Fibroblast of villous mesenchyme (primary cell): ENCODE results near the gene NAALADL1. TPM values are rescaled to one million over a fixed set of nuclear protein-coding genes. Genes with fewer than 3 reads are reported as not detected.

Experiments used
- DNase-seq: peaks from one replicate; pipeline ENCODE4 v3.0.0-alpha.2; 2010; ENCODE audit warnings: low read depth
- H3K4me3 ChIP-seq: 2 replicates; pipeline ENCODE4 v1.5.1; 2011; ENCODE audit warnings: low read depth, mild to moderate bottlenecking, low read length
- total RNA-seq: library from RNA; depleted of rRNA; stranded (reverse); fragments of >200 nt; gene quantifications from 2 replicates; pipeline ENCODE4 v1.2.3, GENCODE V29; 2012
- TF ChIP-seq, protein P1 (sequence below): IDR thresholded peaks from 2 replicates; pipeline ENCODE4 v1.5.1; 2012; ENCODE audit warnings: low read depth, mild to moderate bottlenecking, low read length; ENCODE audit not compliant: insufficient read depth

NAALADL1 gene
- total RNA-seq, 1 donor = 23.7 TPM

DNA sequence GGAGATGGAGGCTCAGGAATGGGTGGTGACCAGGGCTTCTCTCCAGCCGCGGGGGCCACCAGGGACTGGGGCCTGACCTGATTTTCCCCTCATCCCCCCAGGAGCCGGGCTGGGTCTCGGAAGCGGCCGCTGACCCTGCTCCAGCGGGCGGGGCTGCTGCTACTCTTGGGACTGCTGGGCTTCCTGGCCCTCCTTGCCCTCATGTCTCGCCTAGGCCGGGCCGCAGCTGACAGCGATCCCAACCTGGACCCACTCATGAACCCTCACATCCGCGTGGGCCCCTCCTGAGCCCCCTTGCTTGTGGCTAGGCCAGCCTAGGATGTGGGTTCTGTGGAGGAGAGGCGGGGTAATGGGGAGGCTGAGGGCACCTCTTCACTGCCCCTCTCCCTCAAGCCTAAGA is 29.5 kb upstream of the NAALADL1 start:
- TF ChIP-seq, protein P1, sequence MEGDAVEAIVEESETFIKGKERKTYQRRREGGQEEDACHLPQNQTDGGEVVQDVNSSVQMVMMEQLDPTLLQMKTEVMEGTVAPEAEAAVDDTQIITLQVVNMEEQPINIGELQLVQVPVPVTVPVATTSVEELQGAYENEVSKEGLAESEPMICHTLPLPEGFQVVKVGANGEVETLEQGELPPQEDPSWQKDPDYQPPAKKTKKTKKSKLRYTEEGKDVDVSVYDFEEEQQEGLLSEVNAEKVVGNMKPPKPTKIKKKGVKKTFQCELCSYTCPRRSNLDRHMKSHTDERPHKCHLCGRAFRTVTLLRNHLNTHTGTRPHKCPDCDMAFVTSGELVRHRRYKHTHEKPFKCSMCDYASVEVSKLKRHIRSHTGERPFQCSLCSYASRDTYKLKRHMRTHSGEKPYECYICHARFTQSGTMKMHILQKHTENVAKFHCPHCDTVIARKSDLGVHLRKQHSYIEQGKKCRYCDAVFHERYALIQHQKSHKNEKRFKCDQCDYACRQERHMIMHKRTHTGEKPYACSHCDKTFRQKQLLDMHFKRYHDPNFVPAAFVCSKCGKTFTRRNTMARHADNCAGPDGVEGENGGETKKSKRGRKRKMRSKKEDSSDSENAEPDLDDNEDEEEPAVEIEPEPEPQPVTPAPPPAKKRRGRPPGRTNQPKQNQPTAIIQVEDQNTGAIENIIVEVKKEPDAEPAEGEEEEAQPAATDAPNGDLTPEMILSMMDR = no peak
- no peak for DNase-seq
- no peak overlapping the region for H3K4me3 ChIP-seq

DNA sequence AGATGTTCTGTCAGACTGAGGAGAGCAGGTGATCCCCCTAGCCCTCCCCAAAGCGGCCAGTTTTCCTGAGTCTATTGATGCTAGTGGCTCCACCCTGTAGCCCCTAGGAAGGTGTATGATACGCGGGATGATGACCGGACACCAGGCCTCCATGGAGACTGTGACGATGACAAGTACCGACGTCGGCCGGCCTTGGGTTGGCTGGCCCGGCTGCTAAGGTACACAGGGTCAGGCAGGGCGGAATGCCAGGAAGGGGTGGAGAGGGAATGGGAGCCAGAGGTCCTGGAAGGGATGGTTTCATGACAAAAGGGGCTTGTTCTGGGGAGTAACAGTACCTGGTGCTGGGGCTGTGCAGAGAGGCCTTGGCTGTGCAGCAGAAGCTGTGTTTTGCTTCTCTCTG is 28.9 kb upstream of the NAALADL1 start:
- H3K4me3 ChIP-seq = no peak overlapping the region
- DNase-seq = no peak
- TF ChIP-seq, protein P1 = no peak

DNA sequence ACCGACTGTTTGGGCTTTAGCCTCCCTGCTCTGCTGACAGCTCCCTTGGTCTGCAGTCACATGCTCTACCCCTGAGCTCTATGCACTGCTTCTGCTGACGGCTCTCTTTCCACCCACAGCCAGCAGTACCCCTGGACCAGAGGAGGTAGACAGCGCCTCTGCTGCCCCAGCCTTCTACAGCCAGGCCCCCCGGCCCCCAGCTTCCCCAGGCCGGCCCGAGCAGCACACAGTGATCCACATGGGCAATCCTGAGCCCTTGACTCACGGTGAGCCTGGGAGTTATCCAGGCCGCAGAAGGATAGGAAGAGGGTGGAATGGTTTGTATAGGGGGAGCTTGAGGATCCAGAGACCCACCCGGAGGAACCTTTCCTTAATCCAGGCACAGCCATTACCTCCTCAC is 28.5 kb upstream of the NAALADL1 start:
- no peak overlapping the region for H3K4me3 ChIP-seq
- TF ChIP-seq, protein P1 = no peak
- no peak for DNase-seq

DNA sequence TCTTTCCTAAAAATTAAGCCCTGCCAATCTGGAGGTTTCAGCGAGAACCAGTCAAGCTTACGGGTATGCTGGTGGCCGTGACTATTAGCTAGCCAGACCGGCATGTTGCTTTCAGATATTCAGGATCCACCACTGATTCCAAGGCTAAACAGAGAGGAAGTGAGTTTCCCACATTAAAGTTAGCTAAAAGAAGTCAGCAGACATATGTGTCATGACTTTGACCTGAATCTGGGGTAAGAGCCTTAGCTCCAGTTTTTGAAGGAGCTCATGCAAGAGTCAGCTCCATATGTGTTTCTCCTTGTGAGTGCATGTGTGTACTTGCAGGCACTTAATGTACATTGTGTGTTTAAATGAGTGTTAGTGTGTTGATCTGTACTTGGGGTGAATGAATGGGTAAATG is 27.1 kb upstream of the NAALADL1 start:
- TF ChIP-seq, protein P1 = no peak

GRCh38 chr11:65084598-65085375 is 26.4 kb upstream of the NAALADL1 start:
- peak overlapping the region; percentile 83 for H3K4me3 ChIP-seq
- no peak for DNase-seq
- TF ChIP-seq, protein P1 = no peak

More for the DNA sequence above, 27.1 kb upstream of the NAALADL1 start:
- H3K4me3 ChIP-seq = no peak overlapping the region
- DNase-seq = no peak

- TF ChIP-seq, protein P1 = no peak
- H3K4me3 ChIP-seq = peak within 1 kb of the TSS; percentile 83
- DNase-seq = peak; percentile 96
These were observed 25.7 kb upstream of the NAALADL1 start, which contains the start of the genes CDCA5 and ZFPL1 for GRCh38 chr11:65083834-65084597. Gene CDCA5, minus strand, starts transcription at chr11:65084040. Its CDS starts 62 bp downstream, at chr11:65083978. Gene ZFPL1, plus strand, starts transcription at chr11:65084222. Its CDS starts 477 bp downstream, at chr11:65084699.
